ENCODE data around the gene MRPL34.
"Not testable (repeated sequence)": the region's sequence is repeated elsewhere in the genome, so short reads cannot be mapped to it uniquely, and the experiment has no call there.

MRPL34 gene

DNA sequence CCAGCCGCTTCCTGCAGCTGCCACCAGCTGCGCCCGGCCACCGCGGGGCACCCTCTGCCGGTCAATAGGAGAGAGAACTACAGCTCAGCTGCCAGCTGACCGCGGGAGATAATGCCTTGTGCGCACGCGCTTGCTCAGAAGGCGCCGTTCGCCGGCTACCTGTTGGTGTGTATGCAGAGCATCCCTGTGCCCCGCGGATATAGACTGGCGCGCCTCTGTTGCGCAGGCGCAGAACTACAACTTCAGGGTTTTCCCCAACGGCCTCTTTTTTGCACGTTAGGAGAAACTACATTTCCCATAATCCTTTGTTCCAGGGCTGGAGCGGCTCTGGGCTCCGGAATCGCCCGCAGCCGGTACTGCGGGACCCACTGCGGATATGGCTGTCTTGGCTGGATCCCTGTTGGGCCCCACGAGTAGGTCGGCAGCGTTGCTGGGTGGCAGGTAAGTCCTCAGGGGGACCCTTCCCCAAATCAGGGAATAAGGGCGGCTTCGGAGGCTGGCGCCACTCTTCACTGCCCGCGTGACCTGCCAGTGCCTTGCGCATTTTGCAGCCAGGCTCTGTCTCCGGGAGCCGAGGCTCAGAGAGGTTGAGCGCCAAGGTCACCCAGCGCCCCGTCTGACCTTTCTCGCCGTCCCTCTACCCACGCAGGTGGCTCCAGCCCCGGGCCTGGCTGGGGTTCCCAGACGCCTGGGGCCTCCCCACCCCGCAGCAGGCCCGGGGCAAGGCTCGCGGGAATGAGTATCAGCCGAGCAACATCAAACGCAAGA lies at the start of gene MRPL34:
Gene MRPL34, plus strand, starts transcription at position 356 of the 768 bp plus-strand sequence. Its CDS starts 21 bp downstream, at position 377.
- DNase-seq: peak; percentile 97

GRCh38 chr19:17256130-17256529 lies 49.5 kb upstream of the MRPL34 start:
- no peak for DNase-seq

DNA sequence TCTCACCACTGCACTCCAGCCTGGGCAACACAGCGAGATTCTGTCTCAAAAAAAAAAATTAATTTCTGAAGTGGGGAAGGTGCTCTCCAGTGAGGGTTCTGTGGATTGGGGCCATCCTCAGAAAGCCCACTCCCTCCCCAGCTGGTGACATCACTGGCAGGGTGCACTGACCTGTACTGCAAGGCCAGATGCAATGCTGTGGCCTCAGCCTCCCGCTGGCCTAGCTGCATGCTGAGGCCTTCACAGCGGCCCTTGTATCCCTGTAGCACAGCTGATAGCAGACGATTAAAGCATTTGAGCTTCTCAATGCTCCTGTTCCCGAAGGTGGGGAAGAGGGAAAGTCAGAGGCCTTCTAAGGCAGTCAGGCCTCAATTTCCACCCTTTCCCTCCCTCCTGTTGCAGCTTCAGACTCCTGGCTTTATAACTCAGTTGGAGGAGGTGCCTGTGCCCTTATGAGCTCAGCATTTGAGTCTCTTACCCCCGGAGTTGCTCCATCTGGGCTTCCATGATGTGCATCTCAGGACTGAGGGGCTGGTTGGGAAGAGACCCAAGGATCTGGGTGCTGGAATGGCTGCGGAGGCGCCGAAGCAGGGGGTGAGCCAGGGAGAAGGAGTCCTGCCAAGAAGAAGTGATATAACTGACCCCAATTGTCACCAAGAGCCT lies 46.4 kb upstream of the MRPL34 start:
- DNase-seq: no peak

DNA sequence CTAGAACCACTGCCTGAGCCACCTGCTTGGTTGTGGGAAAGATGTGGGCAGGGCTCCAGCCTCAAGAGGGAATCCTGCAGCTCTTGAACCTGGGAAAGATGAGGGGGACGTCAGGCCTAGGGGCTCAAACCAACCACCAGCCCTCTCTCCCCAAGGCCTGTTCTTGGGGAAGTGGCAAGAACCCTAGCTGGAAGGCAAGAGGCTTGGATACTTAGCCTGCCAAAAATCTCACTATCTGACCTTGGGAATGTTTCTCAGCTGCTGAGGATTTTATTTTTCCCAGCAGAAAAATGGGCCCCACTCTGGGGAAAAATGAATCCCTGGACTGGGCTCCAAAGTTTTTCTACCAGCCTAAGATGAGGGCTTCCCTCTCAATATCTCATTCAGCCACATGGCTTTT lies 45.7 kb upstream of the MRPL34 start:
- no peak for DNase-seq

DNA sequence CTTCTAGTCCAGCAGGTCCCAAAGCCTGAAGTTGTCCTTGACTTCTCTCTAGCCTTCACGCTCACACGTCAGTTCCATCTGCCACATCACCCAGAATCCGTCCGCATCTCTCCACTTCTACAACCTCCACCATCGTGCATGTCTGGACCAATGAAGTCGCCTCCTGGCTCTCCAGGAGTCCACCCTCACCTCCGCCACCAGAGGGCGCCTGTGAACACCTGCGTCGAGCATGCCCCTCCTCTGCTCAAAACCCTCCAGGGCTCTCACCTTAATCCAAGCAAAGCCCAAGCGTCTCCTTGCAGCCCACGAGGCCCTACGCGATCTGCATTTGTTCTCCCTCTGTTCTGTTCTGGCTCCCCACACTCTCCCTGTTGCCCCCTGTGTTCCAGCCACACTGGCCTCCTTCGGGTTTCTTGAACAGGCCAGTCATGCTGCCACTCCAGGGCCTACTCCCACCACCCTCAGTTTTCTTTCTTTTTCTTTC lies 44.8 kb upstream of the MRPL34 start:
- peak; percentile 72 for DNase-seq

DNA sequence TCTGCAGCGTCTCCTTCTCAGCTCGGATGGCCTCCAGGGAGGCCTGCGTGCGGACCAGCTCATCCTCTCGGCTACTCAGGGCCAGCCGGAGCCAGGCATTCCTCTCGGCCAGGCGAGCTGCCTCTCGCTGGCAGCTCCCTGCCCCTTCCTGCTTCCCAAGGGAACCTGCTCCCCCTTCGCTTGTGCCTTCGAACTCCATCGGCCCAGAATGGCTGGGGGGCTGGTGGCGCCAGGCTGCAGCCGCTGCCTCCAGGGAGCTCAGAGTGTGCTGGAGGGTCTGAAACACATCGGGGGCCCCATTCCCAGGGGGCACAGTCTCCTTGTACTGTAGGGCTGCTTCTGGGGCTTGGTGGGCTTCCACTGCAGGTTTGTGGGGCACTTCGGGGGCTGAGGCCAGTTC lies 43.1 kb upstream of the MRPL34 start:
- no peak for DNase-seq

DNA sequence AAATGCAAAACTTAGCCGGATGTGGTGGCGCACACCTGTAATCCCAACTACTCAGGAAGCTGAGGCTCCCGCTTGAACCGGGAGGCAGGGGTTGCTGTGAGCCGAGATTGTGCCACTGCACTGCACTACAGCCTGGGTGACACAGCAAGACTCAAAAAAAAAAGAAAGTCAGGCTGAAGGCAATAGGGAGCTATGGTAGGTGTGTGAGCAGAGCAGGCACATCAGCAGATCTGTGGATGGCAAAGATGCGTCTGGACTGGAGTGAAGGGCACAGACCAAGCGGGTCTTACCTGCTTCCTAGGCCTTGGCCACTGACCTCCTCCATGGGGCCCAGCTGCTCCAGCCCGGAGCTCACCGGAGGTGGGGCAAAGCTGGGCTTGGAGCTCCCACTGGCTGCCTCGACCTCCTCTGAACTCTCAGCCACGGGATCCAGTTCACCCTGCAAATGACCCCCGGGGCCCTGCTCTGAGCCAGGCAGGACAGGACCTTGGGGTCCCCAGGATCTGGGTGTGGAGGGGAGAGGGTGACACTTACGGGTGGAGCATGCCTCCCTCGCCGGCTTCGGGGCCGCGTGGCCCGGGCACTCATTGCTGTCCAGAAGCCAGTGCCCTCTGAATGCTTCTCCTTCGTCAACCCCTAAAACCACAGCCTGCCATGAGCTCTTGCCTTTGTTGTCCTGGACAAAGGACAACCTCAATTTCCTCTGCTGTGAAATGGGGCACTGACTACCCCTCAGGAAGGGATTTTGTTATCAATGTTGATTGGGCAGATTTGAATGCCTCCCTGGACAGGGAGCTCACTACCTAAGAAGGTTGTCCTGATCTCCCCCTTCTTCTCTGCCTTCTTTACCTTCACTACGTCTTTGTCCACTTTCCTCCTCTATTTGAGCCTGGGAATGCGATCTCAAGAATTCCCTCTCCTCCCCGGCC lies 41.7 kb upstream of the MRPL34 start:
- no peak for DNase-seq

DNA sequence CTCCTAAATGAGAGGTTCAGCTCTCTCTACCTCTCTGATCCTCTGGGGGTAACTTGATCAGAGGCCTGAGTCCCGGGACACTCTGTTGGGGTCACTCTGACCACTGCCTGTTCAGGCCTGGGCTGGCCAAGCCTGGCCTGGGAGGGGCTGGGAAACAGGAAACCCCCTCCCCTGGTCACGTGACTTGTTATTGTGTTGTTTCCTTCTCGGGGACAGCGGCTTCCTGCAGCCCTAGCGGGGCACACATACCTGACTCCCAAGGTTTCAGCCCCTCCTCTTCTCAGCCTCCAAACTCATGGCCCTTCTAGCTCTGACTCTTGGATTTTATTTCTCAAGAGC lies 41.1 kb upstream of the MRPL34 start, which contains the start of gene USHBP1:
Gene USHBP1, minus strand, starts transcription at position 105 of the 339 bp plus-strand sequence. CDS start 446 bp downstream, outside the sequence.
- peak; percentile 49 for DNase-seq

DNA sequence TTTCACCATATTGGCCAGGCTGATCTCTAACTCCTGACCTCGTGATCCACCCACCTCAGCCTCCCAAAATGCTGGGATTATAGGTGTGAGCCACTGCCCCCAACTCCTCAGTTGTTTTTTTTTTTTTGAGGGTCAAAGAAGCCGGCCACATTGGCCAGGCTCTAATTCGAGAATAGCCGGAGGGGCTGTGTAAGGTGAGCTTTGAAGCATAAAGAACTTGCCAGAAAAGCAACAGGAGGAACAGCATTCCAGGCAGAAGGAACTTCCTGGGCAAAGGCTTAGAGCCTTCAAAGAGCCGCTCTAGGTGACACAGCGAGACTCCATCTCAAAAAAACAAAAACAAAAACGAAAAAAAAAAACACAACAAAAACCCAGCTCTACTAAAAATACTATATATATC lies 39.6 kb upstream of the MRPL34 start:
- DNase-seq: no peak

DNA sequence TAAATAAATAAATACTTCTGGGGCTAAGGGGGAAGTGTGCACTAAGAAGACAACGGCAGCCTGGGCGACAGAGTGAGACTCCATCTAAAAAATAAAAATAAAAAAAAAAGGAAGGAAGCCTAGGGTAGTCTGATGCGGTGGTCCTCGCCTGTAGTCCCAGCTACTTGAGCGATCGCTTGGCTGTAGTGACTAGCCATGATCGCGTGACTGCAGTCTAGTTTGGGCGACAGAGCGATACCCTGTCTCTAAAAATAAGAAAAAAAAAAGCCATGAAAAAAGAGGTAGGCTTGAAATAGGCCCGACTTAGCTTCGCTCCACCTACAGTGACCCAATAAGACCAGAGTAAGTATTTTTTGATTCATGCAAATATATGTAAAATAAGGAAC lies 39.1 kb upstream of the MRPL34 start:
- no peak for DNase-seq

DNA sequence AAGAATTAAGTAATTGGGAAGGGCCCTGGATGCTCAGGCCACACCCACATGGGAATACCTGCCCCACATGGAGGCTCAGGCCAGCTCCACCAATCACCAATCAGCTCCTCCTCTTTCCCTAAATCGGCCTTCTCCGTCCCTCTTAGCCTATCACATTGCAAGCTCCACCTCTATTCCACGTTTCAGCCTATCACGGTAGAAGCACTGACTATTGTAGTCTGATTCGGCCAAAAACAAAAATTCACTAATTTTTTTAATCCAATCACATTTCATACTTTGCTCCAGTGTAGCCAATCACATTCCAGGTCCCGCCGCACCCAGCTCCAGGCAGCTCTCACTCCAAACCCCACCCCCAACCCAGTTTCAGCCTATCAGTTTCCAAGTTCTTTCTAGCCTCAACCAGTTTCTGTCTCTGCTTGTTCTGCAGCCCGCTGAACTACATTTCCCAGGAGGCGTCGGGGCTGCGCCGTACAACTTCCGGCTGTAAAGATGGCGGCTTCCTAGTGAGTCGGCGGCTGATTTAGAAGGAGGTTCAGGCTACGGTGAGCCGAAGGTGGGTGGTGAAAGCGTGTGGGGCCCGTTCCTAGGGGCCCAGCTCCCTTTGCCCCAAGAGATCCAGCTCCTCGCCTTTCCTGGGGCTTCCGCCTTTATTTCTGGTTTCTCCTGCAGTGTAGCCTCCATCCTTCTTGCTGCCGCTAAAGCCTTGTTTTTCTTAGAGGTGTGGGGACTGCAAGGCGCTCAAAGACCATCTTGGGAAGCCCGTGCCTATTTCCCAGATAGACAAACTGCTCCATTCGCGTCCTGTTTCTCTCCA lies 38.5 kb upstream of the MRPL34 start, which contains the start of gene BABAM1:
Gene BABAM1, plus strand, starts transcription at position 469 of the 814 bp plus-strand sequence. CDS start 1,364 bp downstream, outside the sequence.
- peak; percentile 99 for DNase-seq

DNA sequence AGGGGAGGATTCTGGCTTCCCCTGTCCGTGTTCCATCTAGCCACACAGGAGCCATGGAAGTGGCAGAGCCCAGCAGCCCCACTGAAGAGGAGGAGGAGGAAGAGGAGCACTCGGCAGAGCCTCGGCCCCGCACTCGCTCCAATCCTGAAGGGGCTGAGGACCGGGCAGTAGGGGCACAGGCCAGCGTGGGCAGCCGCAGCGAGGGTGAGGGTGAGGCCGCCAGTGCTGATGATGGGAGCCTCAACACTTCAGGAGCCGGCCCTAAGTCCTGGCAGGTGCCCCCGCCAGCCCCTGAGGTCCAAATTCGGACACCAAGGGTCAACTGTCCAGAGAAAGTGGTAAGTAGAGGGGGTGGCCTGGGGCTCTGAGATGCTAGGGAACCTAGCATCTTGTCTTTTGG lies 36.9 kb upstream of the MRPL34 start:
- no peak for DNase-seq

DNA sequence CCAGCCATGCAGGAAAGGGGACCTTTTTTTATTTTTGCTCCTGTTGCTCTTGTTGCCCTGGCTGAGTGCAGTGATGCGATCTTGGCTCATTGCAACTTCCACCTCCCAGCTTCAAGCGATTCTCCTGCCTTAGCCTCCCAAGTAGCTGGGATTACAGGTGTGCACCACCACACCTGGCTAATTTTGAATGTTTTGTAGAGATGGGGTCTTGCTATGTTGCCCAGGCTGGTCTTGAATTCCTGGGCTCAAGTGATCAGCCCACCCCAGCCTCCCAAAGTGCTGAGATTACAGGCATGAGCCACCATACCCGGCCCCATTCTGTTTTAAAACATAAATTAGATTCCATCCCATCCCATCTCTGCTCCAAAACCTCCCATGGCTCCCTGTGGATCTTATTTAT lies 30.8 kb upstream of the MRPL34 start:
- not testable (repeated sequence) for DNase-seq

DNA sequence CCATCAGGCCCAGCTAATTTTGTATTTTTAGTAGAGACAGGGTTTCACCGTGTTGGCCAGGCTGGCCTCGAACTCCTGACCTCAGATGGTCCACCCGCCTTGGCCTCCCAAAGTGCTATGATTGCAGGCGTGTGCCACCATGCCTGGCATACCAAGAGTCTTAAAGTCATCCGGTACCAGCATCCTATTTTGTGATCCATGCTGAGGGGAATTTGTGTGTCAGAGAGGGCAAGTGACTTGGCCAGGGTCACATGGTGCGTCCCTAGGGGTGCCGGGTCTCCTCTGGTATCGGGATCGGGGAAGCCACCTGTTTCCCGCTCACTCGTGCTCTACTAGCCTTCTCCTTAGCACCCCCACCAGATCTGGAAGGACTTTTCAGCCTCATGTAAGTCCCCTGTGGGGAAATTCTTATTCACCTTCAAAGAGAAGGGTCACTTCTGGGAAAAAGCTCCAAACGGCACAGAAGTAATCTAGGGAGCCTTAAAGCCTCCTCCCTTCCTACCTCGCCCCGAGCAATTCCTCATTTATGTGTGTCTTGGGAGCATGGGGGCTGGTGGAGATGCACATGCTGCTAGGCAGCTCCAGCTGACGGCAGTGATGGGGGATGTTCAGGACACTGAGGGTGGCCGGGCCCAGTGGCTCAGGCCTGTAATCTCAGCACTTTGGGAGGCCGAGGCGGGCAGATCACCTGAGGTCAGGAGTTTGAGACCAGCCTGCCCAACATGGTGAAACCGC lies 30.1 kb upstream of the MRPL34 start:
- no peak for DNase-seq

DNA sequence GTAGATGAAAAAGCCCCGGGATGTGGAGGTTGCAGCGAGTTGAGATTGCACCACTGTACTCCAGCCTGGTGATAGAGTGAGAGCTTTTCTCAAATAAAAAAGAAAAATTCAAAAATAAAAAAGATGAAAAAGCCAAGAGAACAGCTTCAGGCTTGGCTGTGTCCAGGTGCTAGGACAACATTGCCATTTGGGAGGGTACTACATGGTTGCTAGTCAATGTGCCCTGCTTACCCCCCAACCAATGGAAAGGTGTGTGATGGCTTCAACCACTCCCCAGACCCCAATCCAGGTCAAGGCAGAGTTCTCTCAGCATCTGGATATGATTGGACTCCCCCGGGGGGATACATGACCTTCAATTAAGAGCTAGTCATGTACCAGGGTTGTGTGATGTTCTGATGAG lies 26.2 kb upstream of the MRPL34 start:
- DNase-seq: no peak

DNA sequence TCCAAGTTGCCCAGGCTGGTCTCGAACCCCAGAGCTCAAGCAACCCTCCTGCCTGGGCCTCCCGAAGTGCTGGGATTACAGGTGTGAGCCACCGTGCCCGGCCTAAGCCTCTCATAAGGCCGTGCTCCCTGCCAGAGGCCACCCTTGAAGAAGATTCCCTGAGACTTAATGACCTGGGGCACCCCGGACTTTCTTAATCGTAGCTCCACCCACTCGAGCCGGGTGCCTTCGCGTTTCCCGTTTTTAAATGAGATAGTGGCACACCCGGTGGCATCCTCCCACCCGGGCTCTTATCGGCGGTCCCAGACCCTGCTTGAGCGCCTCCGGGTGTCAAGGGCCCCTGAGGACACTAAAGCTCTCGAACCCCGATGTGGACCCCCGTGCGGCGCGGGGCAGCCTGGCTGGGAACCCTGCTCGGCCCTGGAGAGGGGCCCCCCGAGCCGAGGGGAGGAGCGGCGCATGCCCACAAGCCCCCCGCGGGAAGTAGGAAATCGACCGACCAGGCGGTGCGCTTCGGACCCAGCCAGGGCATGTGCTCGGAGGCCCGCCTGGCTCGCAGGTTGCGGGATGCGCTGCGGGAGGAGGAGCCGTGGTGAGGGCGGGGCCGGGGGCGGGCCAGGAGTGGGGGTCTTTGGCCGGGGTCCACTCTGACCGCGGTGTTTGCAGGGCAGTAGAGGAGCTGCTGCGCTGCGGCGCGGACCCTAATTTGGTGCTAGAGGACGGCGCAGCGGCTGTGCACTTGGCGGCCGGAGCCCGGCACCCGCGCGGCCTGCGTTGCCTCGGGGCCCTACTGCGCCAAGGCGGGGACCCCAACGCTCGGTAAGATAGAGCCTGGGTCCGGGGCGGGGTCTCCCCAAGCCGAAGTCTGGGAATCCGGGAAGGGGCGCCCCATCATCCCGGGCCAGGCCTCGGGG lies 24.0 kb upstream of the MRPL34 start, which contains the start of gene ANKLE1:
Gene ANKLE1, plus strand, starts transcription at position 511 of the 914 bp plus-strand sequence. Its CDS starts 20 bp downstream, at position 531.
- peak; percentile 63 for DNase-seq

GRCh38 chr19:17282488-17283125 lies 23.1 kb upstream of the MRPL34 start:
- peak; percentile 87 for DNase-seq

DNA sequence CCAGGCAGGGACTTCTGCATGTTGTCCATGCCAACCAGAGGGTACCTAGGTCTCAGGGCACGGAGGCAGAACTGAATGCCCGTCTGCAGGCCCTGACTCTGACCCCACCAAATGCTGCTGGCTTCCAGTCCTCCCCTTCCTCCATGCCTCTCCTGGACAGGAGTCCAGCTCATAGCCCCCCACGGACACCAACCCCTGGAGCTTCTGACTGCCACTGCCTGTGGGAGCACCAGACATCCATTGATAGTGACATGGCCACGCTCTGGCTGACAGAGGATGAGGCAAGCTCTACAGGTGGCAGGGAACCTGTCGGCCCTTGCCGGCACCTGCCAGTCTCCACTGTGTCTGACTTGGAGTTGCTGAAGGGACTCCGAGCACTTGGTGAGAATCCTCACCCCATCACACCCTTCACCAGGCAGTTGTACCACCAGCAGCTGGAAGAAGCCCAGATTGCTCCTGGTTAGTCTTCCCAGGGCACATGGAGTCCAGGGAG lies 22.1 kb upstream of the MRPL34 start:
- DNase-seq: no peak

DNA sequence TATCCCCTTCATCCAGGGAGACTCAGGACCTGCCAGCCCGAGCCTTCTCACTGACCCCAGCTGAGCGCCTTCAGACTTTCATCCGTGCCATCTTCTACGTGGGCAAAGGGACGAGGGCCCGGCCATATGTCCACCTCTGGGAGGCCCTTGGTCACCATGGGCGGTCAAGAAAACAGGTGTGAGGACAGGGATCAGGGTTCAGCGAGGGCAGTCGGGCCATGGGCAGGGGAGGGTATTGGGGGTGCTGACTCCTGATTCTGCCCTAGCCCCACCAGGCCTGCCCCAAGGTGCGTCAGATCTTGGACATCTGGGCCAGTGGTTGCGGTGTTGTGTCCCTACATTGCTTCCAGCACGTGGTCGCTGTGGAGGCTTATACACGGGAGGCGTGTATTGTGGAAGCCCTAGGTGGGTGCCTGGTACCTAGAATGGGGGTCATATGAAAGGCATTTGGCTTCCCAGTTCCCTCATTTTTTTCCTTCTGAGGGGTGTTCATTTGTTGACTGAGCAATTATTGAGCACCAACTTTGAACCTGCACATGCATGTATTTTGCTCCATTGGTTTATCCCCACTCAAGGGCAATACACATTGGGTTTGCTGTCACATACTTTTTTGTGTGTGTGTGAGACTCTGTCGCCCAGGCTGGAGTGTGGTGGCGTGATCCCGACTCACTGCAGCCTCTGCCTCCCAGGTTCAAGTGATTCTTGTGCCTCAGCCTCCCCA lies 20.1 kb upstream of the MRPL34 start:
- no peak for DNase-seq

All from femur (tissue), 1 donor.